CD4-positive, alpha-beta memory T cell (primary cell): ENCODE measurements around the gene HIKESHI. TPM values are rescaled to one million over a fixed set of nuclear protein-coding genes. Genes with fewer than 3 reads are reported as not detected.
A peak's percentile ranks its signal among the peaks of the same experiment; 100 is the strongest.
"Not testable (repeated sequence)": the region's sequence is repeated elsewhere in the genome, so short reads cannot be mapped to it uniquely, and the experiment has no call there.

ENCODE experiments used
- CTCF ChIA-PET: fragments of 350-600 bp; sonication (Branson Sonifier 250); formaldehyde crosslinking; loops from one replicate; lab custom pipeline; 2021; ENCODE audit warnings: inconsistent platforms; ENCODE audit not compliant: partially characterized antibody; lab: Charles Lee
- POLR2A ChIA-PET: fragments of 350-600 bp; sonication (Branson Sonifier 250); formaldehyde crosslinking; loops from one replicate; lab custom pipeline; 2021; ENCODE audit not compliant: partially characterized antibody; lab: Charles Lee
- DNase-seq, 5 donors: peaks; one replicate each; pipeline versions ENCODE4 v3.0.0 to v3.0.0-alpha.2; 2020 to 2022; ENCODE audit warnings: mixed read lengths in 1 of 5
- H3K27ac ChIP-seq: one replicate; pipeline ENCODE4 v1.7.0; 2013; ENCODE audit warnings: low read depth, low read length
- H3K27me3 ChIP-seq: 2 replicates; pipeline ENCODE4 v1.7.0; 2013; ENCODE audit warnings: mild to moderate bottlenecking, low read length, moderate library complexity; ENCODE audit not compliant: insufficient read depth
- H3K36me3 ChIP-seq: 2 replicates; pipeline ENCODE4 v1.7.0; 2013; ENCODE audit warnings: mild to moderate bottlenecking, low read length, moderate library complexity; ENCODE audit not compliant: insufficient read depth
- H3K4me1 ChIP-seq: 2 replicates; pipeline ENCODE4 v1.7.0; 2013; ENCODE audit warnings: mild to moderate bottlenecking, low read length, moderate library complexity; ENCODE audit not compliant: insufficient read depth
- H3K4me3 ChIP-seq, 2 donors: one replicate each; pipeline ENCODE4 v1.7.0; 2013; ENCODE audit warnings: low read length in 2 of 2, mild to moderate bottlenecking in 1 of 2
- H3K9me3 ChIP-seq, 2 donors: one replicate each; pipeline ENCODE4 v1.7.0; 2013; ENCODE audit warnings: low read length in 2 of 2, control low read depth in 1 of 2; ENCODE audit not compliant: control insufficient read depth in 1 of 2
- H3K27ac Mint-ChIP-seq, 7 donors: one replicate each; pipeline ENCODE4 v1.8.0; 2020 to 2021; ENCODE audit warnings: mixed read lengths in 7 of 7, mild to moderate bottlenecking in 6 of 7, inconsistent platforms in 3 of 7, moderate library complexity in 3 of 7
- H3K27me3 Mint-ChIP-seq, 2 donors: one replicate each; pipeline ENCODE4 v1.8.0; 2020 to 2021; ENCODE audit warnings: mixed read lengths in 2 of 2
- H3K36me3 Mint-ChIP-seq, 2 donors: one replicate each; pipeline ENCODE4 v1.8.0; 2020 to 2021; ENCODE audit warnings: mixed read lengths in 2 of 2, inconsistent platforms in 1 of 2, mild to moderate bottlenecking in 1 of 2
- H3K4me1 Mint-ChIP-seq, 4 donors: one replicate each; pipeline ENCODE4 v1.8.0; 2020 to 2021; ENCODE audit warnings: mixed read lengths in 4 of 4, mild to moderate bottlenecking in 1 of 4
- H3K4me3 Mint-ChIP-seq, 8 donors: one replicate each; pipeline ENCODE4 v1.8.0; 2020 to 2021; ENCODE audit warnings: mixed read lengths in 8 of 8, mild to moderate bottlenecking in 7 of 8, moderate library complexity in 6 of 8, inconsistent platforms in 3 of 8
- H3K9me3 Mint-ChIP-seq, 8 donors: one replicate each; pipeline ENCODE4 v1.8.0; 2020 to 2021; ENCODE audit warnings: mixed read lengths in 8 of 8, mild to moderate bottlenecking in 5 of 8, inconsistent platforms in 3 of 8, moderate library complexity in 1 of 8
- intact Hi-C: fragments of 100-400 bp; cut with micrococcal nuclease; formaldehyde crosslinking; loops from one replicate; pipeline ENCODE4 v1.15.1; 2023
- polyA plus RNA-seq, 2 donors: library from polyadenylated mRNA; unstranded; fragments of 300-500 nt; fragmentation: Illumina TruSeq; gene quantifications; one replicate each; pipeline ENCODE4 v1.2.3, GENCODE V29; 2021
- total RNA-seq, 2 experiments: library from RNA; stranded (reverse); gene quantifications; one replicate each; pipeline ENCODE4 v1.2.3, GENCODE V29; 2021

HIKESHI gene
- total and polyA plus RNA-seq, 4 experiments from 2014 or later, result 26.6 to 143 (median 57.8) TPM

DNA sequence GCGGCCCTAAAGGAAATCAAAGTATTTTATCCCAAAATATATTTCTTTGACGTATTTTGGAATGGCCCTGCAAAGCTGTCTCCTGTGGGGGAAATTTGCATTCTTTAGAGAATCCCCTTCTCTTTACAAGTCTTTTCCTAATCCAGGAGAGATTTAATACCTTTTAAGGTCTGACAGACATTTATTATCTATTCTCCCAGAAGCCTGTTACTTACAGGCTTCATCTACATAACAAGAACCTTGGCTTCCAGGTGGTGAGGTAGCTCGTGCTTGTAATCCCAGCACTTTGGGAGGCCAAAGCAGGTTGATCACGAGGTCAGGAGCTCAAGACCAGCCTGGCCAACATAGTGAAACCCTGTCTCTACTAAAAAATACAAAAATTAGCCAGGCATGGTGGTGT lies 55.4 kb downstream of the HIKESHI start:
- DNase-seq, H3K4me3 Mint-ChIP-seq, H3K4me3 ChIP-seq, H3K4me1 ChIP-seq, H3K36me3 ChIP-seq, H3K9me3 ChIP-seq, CTCF ChIA-PET, H3K27me3 Mint-ChIP-seq, H3K27me3 ChIP-seq, H3K9me3 Mint-ChIP-seq, POLR2A ChIA-PET, intact Hi-C loops, H3K4me1 Mint-ChIP-seq, H3K27ac ChIP-seq, H3K27ac Mint-ChIP-seq: not testable (repeated sequence)
- H3K36me3 Mint-ChIP-seq, result peaks cover 0 to 12% of the 10 kb centered on the region in 2 donors

DNA sequence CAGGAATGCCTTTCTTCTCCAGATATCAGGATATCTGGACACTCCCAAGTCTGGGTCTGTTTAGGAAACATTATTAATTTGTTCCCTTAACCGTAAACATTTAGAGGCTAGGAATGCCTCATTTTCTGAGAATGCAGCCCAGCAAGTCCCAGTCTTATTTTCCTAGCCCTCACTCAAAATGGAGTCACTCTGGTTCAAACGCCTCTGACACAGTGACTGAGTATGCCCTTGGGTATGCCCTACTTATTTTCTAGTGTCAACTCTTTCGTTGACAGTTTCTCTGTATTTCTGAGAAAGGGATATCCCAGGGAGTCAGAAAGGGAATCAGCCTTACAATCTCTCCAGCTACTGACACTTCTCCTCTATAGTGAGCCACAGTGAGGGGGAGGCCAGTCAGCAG lies 56.7 kb downstream of the HIKESHI start:
- no peaks in the 10 kb centered on the region for H3K27me3 Mint-ChIP-seq
- H3K27ac Mint-ChIP-seq, result no peak overlapping the region
- no peak overlapping the region for H3K27ac ChIP-seq
- ChIA-PET CTCF (no interaction called here), POLR2A (no interaction called here)
- H3K4me3 ChIP-seq, result no peak overlapping the region
- H3K36me3 Mint-ChIP-seq, result peaks cover 0 to 12% of the 10 kb centered on the region in 2 donors
- H3K9me3 ChIP-seq, result no peaks in the 10 kb centered on the region
- H3K36me3 ChIP-seq, result no peaks in the 10 kb centered on the region
- H3K27me3 ChIP-seq, result no peaks in the 10 kb centered on the region
- intact Hi-C loops, result no loop called here
- no peaks in the 10 kb centered on the region for H3K4me1 Mint-ChIP-seq
- no peak for DNase-seq
- H3K4me3 Mint-ChIP-seq, result no peak overlapping the region
- no peaks in the 10 kb centered on the region for H3K4me1 ChIP-seq
- H3K9me3 Mint-ChIP-seq, result peaks cover 0 to 10% (median 2%) of the 10 kb centered on the region in 8 donors

DNA sequence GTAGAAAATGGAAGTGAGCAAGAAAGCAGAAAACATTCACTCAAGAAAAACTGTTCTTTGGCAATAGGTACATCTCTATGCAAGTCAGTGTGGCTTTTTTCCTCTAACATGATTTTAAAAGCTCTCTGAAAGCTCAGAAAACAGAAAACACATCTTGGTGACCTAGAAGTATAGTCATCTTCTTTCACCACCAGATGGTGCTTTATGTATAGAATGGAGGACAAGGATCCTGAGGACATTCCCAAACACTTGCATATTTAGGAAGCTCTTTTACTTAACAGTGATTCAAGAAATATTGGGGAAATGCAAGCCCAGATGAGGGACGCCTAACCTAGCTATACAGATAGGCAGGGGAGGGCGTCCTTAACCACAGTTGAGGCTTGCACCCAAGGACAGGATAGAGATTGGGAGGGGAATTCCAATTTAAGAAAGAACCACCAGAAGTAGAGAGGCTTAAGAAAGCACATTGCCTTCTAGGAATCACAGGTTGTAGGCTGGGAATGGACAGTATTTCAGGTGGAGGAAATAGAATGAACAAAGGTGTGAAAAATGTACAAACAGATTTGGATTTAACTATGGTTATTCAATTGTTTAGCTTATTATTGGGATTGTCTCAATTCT lies 58.8 kb downstream of the HIKESHI start:
- POLR2A ChIA-PET, result no interaction called here

DNA sequence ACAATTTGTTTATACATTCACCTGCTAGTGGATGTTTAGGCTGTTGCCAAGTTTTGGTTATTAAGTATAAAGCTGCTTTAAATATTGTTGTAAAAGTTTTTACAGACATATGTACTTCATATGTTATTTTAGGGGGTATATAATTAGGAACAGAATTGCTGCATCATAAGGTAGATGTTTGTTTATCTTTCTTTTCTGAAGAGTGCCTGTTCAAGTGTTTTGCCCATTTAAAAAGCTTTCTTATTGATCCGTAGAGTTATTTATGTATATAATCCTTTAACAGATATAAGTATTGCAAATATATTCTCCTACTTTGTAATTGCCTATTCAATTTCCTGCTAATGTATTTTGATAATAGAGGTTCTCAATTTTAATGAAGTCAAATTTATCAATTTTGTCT lies 61.4 kb downstream of the HIKESHI start:
- Mint-ChIP-seq H3K36me3 (peaks cover 0 to 14% of the 10 kb centered on the region in 2 donors), H3K9me3 (peaks cover 0 to 14% (median 3%) of the 10 kb centered on the region in 8 donors), H3K27ac (no peak overlapping the region), H3K4me3 (no peak overlapping the region), H3K4me1 (no peaks in the 10 kb centered on the region), H3K27me3 (no peaks in the 10 kb centered on the region)
- ChIA-PET POLR2A (no interaction called here), CTCF (no interaction called here)
- intact Hi-C loops, result no loop called here
- no peaks in the 10 kb centered on the region for H3K36me3 ChIP-seq
- no peaks in the 10 kb centered on the region for H3K27me3 ChIP-seq
- H3K27ac ChIP-seq, result no peak overlapping the region
- no peaks in the 10 kb centered on the region for H3K9me3 ChIP-seq
- H3K4me3 ChIP-seq, result no peak overlapping the region
- DNase-seq, result no peak
- H3K4me1 ChIP-seq, result no peaks in the 10 kb centered on the region

More for the DNA sequence above, 58.8 kb downstream of the HIKESHI start:
- Mint-ChIP-seq H3K27me3 (no peaks in the 10 kb centered on the region), H3K4me3 (peak overlapping the region in 1 of 8 donors; percentile 34), H3K27ac (no peak overlapping the region), H3K9me3 (peaks cover 0 to 14% (median 3%) of the 10 kb centered on the region in 8 donors), H3K36me3 (peaks cover 0 to 14% of the 10 kb centered on the region in 2 donors), H3K4me1 (no peaks in the 10 kb centered on the region)
- DNase-seq, result no peak
- no peaks in the 10 kb centered on the region for H3K27me3 ChIP-seq
- CTCF ChIA-PET, result interaction anchor here (0.6 kb wide), 1 partner anchor 346 kb away, joined by 3 read pairs; no protein-coding TSS in a partner anchor
- no peaks in the 10 kb centered on the region for H3K9me3 ChIP-seq
- no peak overlapping the region for H3K4me3 ChIP-seq
- no peak overlapping the region for H3K27ac ChIP-seq
- no peaks in the 10 kb centered on the region for H3K4me1 ChIP-seq
- no peaks in the 10 kb centered on the region for H3K36me3 ChIP-seq
- intact Hi-C loops, result no loop called here

GRCh38 chr11:86365546-86365945 lies 63.5 kb downstream of the HIKESHI start:
- Histone ChIP-seq H3K27me3 (no peaks in the 10 kb centered on the region), H3K9me3 (no peaks in the 10 kb centered on the region), H3K36me3 (no peaks in the 10 kb centered on the region), H3K4me3 (no peak overlapping the region), H3K4me1 (no peaks in the 10 kb centered on the region), H3K27ac (no peak overlapping the region)
- Mint-ChIP-seq H3K36me3 (peaks cover 0 to 12% of the 10 kb centered on the region in 2 donors), H3K27ac (no peak overlapping the region), H3K9me3 (peaks cover 0 to 14% (median 3%) of the 10 kb centered on the region in 8 donors), H3K4me1 (no peaks in the 10 kb centered on the region), H3K4me3 (no peak overlapping the region), H3K27me3 (no peaks in the 10 kb centered on the region)
- CTCF ChIA-PET, result no interaction called here
- no peak for DNase-seq
- POLR2A ChIA-PET, result no interaction called here
- intact Hi-C loops, result no loop called here

DNA sequence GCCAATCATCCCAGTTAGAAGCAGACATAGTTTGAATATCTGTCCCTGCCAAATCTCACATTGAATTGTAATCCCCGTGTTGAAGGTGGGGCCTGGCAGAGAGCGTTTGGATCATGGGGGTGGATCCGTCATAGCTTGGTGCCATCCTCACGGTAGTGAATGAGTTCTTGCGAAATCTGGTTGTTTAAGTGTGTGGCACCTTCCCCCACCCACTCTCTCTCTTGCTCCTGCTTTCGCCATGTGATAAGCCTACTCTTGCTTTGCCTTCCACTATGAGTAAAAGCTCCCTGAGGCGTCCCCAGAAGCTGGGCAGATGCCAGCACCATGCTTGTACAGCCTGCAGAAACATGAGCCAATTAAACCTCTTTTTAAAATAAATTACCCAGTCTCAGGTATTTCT lies 67.6 kb downstream of the HIKESHI start:
- Histone ChIP-seq H3K4me1 (no peaks in the 10 kb centered on the region), H3K36me3 (no peaks in the 10 kb centered on the region), H3K27ac (no peak overlapping the region), H3K4me3 (no peak overlapping the region), H3K27me3 (no peaks in the 10 kb centered on the region), H3K9me3 (no peaks in the 10 kb centered on the region)
- Mint-ChIP-seq H3K36me3 (peaks cover 0 to 5% of the 10 kb centered on the region in 2 donors), H3K4me3 (no peak overlapping the region), H3K27me3 (peaks cover 0 to 5% of the 10 kb centered on the region in 2 donors), H3K27ac (no peak overlapping the region), H3K9me3 (peaks cover 0 to 3% (median 0%) of the 10 kb centered on the region in 8 donors), H3K4me1 (no peaks in the 10 kb centered on the region)
- POLR2A ChIA-PET, result no interaction called here
- DNase-seq, result no peak
- intact Hi-C loops, result no loop called here
- CTCF ChIA-PET, result interaction anchor here (0.6 kb wide), 1 partner anchor 453 kb away, joined by 5 read pairs; no protein-coding TSS in a partner anchor

DNA sequence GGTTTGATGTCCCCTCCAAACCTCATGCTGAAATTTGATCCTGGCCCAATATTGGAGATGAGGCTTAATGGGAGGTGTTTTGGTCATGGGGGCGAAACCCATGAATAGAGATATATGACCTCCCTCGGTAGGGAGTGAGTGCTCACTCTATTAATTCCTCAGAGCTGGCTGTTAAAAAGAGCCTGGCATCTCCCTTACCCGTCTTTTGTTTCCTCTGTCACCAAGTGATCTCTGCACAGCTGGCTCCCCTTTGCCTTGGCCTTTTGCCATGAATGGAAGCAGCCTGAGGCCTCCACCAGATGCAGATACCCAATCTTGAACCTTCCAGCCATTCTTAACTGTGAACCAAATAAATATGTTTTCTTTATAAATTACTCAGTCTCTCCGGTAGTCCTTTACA lies 68.1 kb downstream of the HIKESHI start:
- intact Hi-C loops, result no loop called here
- Histone ChIP-seq H3K27me3 (no peaks in the 10 kb centered on the region), H3K4me1 (no peaks in the 10 kb centered on the region), H3K9me3 (no peaks in the 10 kb centered on the region), H3K4me3 (no peak overlapping the region), H3K27ac (no peak overlapping the region), H3K36me3 (no peaks in the 10 kb centered on the region)
- Mint-ChIP-seq H3K36me3 (peaks cover 0 to 5% of the 10 kb centered on the region in 2 donors), H3K27me3 (peaks cover 0 to 5% of the 10 kb centered on the region in 2 donors), H3K4me1 (no peaks in the 10 kb centered on the region), H3K27ac (no peak overlapping the region), H3K4me3 (no peak overlapping the region), H3K9me3 (peaks cover 0 to 3% (median 0%) of the 10 kb centered on the region in 8 donors)
- ChIA-PET CTCF (no interaction called here), POLR2A (no interaction called here)
- DNase-seq, result no peak
